HG02938 (cell line): Measurements from ENCODE around the gene PLPPR1.

Experiments used
- ATAC-seq: cut with Tn5 transposase; IDR thresholded peaks from one replicate; pipeline ENCODE4 v1.9.1; 2021; ENCODE audit warnings: mild to moderate bottlenecking, moderate library complexity; ENCODE audit not compliant: unreplicated experiment

The PLPPR1 gene

DNA sequence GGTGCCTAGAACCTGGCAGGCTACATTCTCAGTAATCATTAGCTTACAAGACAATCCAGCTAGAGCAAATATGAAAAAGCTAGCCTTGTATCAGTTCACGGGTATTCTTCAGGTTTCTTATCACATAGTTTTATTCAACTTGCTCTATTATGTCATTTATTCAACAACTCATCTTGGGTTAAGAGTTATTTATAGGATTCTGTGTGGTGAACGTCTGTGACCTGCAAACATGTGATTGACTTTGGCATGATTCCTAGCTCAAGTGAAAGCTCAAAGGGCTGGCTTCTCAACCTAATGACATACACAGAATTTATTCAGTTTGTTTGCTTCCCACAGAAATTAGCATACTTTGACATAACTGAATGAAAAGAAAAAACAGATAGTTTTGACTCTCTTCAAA lies 173.1 kb downstream of the PLPPR1 start:
- no peak for ATAC-seq

GRCh38 chr9:101209670-101210069 lies 181.1 kb downstream of the PLPPR1 start:
- no peak for ATAC-seq

- ATAC-seq: no peak
These were observed 184.1 kb downstream of the PLPPR1 start for GRCh38 chr9:101212661-101213060.

GRCh38 chr9:101219030-101219429 lies 190.5 kb downstream of the PLPPR1 start:
- no peak for ATAC-seq

- ATAC-seq: no peak
These were observed 191.8 kb downstream of the PLPPR1 start for GRCh38 chr9:101220341-101220740.

- no peak for ATAC-seq
These were observed 196.7 kb downstream of the PLPPR1 start for GRCh38 chr9:101225271-101225670.

- ATAC-seq: no peak
These were observed 197.6 kb downstream of the PLPPR1 start for GRCh38 chr9:101226161-101226560.

DNA sequence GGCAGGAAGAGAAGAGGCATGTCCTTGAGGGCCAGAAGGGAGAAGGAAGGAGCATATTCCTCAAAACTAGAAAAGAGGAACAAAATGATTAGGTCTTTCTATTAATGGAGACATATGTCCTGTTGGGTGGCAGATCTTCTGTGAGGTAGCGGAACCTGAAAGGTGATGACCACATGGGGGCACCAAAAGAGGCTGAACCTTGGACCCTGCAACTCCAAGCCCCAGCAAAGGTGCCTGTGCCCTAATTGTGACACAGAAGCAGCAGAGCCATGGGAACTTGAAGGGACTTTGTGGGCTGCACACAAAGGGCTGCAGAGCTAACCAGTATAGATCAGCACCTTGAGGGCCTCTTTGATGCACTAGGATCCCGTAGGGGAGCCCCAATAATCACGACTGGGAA lies 198.3 kb downstream of the PLPPR1 start:
- ATAC-seq: no peak

GRCh38 chr9:101229606-101230005 lies 201.1 kb downstream of the PLPPR1 start:
- ATAC-seq: no peak

DNA sequence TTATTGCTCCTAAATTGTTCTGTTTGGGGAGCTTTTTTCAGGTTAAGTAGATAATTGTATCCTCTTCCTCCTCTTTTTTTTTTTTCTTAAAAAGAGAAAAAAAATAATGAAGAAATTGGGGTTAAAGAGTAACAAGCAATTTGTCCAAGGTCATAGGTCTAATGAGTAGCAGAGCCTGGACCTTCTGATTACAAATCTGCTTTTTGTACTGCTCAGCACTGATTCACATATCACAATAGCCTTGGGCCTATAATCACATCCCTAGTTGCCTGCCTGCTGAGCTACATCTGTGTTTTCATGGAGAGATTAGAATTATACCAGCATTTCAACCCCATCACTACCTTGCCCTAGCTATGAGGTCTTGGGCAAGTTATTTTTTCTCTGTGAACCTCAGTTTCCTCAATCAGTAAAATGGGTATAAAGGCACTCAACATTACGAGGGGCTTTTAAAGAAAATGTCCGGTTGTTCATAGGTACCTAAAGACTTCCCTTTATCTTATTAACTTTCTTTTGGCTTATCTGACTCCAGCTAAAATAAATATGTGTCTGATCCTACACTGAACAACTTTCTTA lies 204.0 kb downstream of the PLPPR1 start:
- no peak for ATAC-seq

DNA sequence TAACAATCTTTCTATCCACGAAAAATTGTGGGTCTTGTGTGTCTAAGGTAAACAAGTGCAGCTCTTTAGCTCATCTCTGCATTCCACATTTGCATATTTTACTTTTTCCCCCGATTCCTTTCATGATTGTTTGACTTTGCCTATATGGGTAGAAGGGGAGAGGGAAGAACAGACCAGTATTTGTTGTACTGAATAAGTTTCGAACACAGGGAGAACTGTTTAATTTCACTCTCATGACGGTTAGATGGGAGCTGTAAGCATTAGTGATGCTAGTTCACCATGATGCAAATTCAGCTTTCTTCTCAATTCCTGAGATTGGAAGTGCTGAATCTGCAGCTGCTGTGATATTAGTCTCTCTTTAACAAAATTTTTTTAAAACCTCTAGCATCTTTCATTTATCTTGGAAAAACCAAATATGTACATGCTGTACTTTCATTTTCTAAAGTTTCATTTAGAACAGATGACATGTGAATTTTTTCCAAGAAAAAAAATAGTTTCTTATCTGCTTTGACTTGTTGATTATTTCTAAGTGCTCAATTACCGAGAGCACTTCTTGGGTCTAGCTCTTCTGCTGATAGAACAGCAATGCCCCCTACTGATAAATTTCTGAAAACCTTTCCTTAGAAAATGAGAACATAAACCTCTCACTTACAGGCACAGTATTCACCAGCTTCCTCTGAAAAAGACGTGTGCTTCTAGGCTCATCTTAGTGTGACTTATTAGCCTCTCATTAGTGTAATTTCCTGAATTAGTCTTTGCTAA lies 206.8 kb downstream of the PLPPR1 start:
- ATAC-seq: peak; percentile 69

- ATAC-seq: no peak
These were observed 214.1 kb downstream of the PLPPR1 start for GRCh38 chr9:101242651-101243050.

DNA sequence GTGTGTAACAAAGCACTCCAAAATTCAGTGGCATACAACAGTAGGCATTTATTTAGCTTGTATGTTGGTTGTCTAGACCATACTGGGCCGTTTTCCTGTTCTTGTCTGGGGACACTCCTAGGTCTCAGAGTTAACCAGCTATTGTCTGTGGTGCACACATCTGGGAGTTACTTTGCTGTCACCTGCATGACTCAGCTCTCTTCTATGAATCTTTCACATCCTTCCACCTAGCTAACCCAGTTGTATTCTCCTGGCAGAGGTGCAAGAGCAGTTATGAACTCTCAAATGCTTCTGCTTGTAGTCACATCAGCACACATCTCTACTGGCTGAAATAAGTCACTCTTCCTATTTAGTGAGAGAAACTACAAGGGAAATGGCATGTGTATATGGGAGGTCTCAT lies 218.2 kb downstream of the PLPPR1 start:
- no peak for ATAC-seq

DNA sequence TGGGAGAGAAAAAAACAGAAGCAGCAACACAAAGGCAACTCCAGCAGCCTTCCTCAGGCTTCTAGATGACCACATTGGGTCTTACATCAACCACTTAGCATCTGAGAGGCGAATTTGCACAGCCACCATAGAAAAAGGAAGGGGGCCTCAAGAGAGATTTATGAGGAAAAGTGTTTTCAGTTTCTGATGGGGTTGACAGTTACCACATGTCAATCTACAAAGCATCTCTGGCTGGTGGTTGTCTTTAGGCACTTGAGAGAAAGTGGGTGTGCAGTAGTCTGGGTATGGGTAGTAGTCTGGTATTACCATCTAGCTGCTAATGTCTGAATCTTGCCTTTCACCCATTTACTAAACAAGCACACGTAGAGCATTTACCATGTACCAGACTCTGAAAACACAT lies 218.8 kb downstream of the PLPPR1 start:
- no peak for ATAC-seq

DNA sequence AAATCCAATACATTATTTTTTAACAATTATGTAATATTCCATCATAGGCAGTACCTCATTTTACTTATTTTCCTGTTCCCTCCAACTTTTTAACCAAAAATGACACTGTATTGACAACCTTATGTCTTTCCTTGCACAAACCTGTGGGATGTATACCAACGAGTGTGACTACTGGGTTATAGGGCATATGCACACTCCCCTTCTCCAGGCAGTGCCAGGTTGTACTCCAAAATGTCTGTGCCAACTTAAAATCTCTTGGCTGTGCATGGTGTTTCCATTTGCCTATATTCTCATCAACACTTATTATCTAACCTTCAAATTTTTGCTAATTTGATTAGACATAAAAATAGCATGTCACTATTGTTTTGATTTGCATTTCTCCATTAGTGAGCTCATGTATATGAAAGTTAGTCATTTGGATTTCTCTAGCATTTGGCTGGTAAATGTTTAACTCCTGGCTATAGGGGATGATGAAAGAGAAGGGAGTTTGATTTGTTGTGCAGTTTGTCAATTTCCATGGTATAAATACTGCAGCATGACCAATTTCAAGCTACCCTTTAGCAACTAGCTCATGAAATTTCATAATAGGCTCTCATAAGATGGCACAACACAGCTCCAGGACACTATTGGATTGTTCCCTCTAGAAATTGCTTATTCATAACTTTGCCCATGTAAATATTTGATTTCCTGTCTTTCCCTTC lies 226.4 kb downstream of the PLPPR1 start:
- no peak for ATAC-seq

- ATAC-seq: no peak
These were observed 236.2 kb downstream of the PLPPR1 start for GRCh38 chr9:101264727-101265126.

GRCh38 chr9:101265261-101265660 lies 236.7 kb downstream of the PLPPR1 start:
- ATAC-seq: no peak

- no peak for ATAC-seq
These were observed 239.9 kb downstream of the PLPPR1 start for GRCh38 chr9:101268426-101268825.

DNA sequence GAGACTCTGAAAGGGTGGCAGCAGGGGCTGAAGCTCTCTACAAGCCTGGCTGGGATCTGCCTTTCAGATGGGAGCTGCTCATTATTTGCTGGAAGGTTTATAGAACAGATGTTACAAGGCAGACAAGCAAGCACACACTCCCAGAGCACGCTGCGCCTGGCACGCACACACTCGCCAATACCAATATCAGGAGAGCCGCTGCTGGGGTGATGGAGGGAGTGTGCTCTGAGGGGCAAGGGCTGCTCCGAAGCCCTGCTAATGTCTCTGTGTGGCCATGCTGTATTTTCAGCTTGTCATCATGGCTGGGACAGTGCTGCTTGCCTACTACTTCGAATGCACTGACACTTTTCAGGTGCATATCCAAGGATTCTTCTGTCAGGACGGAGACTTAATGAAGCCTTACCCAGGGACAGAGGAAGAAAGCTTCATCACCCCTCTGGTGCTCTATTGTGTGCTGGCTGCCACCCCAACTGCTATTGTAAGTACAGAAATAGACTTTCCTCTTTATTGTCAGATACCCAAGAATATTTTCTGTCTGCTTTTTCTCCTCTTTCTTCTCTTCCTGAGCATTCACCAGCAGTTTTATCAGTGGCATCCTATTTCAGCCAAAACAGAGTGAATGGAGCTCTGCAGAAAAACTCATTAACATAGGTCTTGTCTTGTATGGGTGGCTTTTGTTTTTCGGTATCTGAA lies 241.2 kb downstream of the PLPPR1 start:
- no peak for ATAC-seq

GRCh38 chr9:101270302-101270701 lies 241.8 kb downstream of the PLPPR1 start:
- ATAC-seq: no peak

DNA sequence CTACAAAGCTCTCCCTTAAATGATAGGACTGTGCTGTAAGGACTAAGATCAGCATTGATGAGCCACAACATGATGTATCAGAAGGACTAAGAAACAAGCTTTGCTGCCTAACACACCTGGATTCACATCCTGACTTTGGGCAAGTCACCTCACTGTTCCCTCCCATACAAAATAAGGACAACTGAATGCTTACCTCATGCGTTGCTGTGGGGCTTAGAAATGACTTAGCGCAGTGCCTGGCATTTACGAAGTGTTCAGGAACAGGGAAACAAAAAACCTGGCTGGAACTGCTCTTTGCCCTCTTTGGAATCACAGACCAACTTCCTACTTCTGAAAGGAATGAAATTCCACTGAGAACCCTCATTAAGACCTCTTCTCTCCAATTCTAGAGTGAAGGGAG lies 242.6 kb downstream of the PLPPR1 start:
- ATAC-seq: no peak
